Osteoblast (primary cell): ENCODE data around the gene KCNQ1. TPM values are rescaled to one million over a fixed set of nuclear protein-coding genes. Genes with fewer than 3 reads are reported as not detected.

Source experiments
- DNase-seq: peaks from one replicate; pipeline ENCODE4 v3.0.0; 2011; ENCODE audit warnings: low spot score, mixed read lengths; ENCODE audit not compliant: insufficient read length; ENCODE audit errors: missing footprints
- H2AFZ ChIP-seq: 2 replicates; pipeline ENCODE4 v1.6.0; 2011; ENCODE audit warnings: mild to moderate bottlenecking, low read length
- H3K27ac ChIP-seq: 2 replicates; pipeline ENCODE4 v1.5.1; 2011; ENCODE audit warnings: mild to moderate bottlenecking, low read depth, low read length, moderate library complexity
- H3K27me3 ChIP-seq: 2 replicates; pipeline ENCODE4 v1.6.0; 2012; ENCODE audit warnings: mild to moderate bottlenecking, control low read depth, inconsistent platforms, low read length, moderate library complexity; ENCODE audit not compliant: insufficient read depth
- H3K36me3 ChIP-seq: 2 replicates; pipeline ENCODE4 v1.5.1; 2011; ENCODE audit warnings: mild to moderate bottlenecking, low read length, control low read depth, moderate library complexity; ENCODE audit not compliant: insufficient read depth
- H3K4me1 ChIP-seq: 2 replicates; pipeline ENCODE4 v1.5.1; 2011; ENCODE audit warnings: mild to moderate bottlenecking, low read length, control low read depth, moderate library complexity; ENCODE audit not compliant: insufficient read depth
- H3K4me2 ChIP-seq: 2 replicates; pipeline ENCODE4 v1.6.0; 2011; ENCODE audit warnings: mild to moderate bottlenecking, low read length; ENCODE audit not compliant: insufficient read depth
- H3K4me3 ChIP-seq: fragments of 200-600 bp; sonication (generic); 3 replicates; pipeline ENCODE4 v1.5.1; 2012; ENCODE audit warnings: mild to moderate bottlenecking, low read length, inconsistent platforms; ENCODE audit not compliant: insufficient read depth
- H3K79me2 ChIP-seq: 2 replicates; pipeline ENCODE4 v1.6.0; 2012; ENCODE audit warnings: mild to moderate bottlenecking, low read length, control low read depth, inconsistent platforms; ENCODE audit not compliant: insufficient read depth
- H3K9me3 ChIP-seq: 2 replicates; pipeline ENCODE4 v1.5.1; 2011; ENCODE audit warnings: low read depth, low read length, control low read depth
- H4K20me1 ChIP-seq: 2 replicates; pipeline ENCODE4 v1.6.0; 2012; ENCODE audit warnings: mild to moderate bottlenecking, low read length, control low read depth; ENCODE audit not compliant: insufficient read depth
- CTCF ChIP-seq: IDR thresholded peaks from 2 replicates; pipeline ENCODE4 v1.5.1; 2011; ENCODE audit warnings: mild to moderate bottlenecking, low read depth, low read length, moderate library complexity; ENCODE audit errors: extremely low read depth
- total RNA-seq: library from RNA; depleted of rRNA; stranded (reverse); fragments of >200 nt; gene quantifications from 2 replicates; pipeline ENCODE4 v1.2.3, GENCODE V29; 2012

KCNQ1 gene
- total RNA-seq, 1 donor = not detected

- Histone ChIP-seq H3K27me3 (peaks cover 20% of the 10 kb centered on the region), H3K4me1 (peaks cover 2% of the 10 kb centered on the region), H4K20me1 (no peaks in the 10 kb centered on the region), H3K4me3 (no peak overlapping the region), H3K4me2 (no peak overlapping the region), H2AFZ (no peak overlapping the region), H3K36me3 (no peaks in the 10 kb centered on the region), H3K79me2 (no peaks in the 10 kb centered on the region), H3K9me3 (peaks cover 7% of the 10 kb centered on the region), H3K27ac (no peak overlapping the region)
- DNase-seq = peak; percentile 75
- TF ChIP-seq CTCF = no peak
These were observed 368.5 kb downstream of the KCNQ1 start for GRCh38 chr11:2813141-2813908.

- no peak overlapping the region for H2AFZ ChIP-seq
- peaks cover 15% of the 10 kb centered on the region for H3K27me3 ChIP-seq
- no peak overlapping the region for H3K4me2 ChIP-seq
- H3K27ac ChIP-seq = no peak overlapping the region
- peaks cover 7% of the 10 kb centered on the region for H3K9me3 ChIP-seq
- peaks cover 2% of the 10 kb centered on the region for H3K4me1 ChIP-seq
- H3K79me2 ChIP-seq = no peaks in the 10 kb centered on the region
- no peak for DNase-seq
- TF ChIP-seq CTCF = no peak
- no peak overlapping the region for H3K4me3 ChIP-seq
- H4K20me1 ChIP-seq = no peaks in the 10 kb centered on the region
- H3K36me3 ChIP-seq = no peaks in the 10 kb centered on the region
These were observed 369.2 kb downstream of the KCNQ1 start for GRCh38 chr11:2813968-2814367.

DNA sequence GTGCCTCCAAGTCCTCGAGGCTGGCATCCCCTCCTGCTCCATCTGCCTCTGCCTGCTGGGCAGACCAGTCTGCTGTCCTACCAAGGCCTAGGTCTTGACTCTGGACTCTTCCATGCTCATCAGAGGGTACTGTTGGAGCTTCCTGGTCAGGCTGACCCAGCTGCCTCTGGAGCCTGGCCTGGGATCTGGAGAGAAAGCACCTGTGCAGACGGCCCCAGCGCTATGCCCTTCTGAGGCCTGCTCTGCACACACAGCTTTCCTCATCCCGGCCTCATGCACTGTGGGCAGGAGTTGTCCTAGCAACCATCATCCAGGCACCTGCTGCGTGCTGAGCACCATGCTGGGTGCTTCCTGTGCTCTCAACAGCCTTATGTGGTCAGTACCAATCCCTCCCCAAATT is 369.9 kb downstream of the KCNQ1 start:
- H3K36me3 ChIP-seq = no peaks in the 10 kb centered on the region
- TF ChIP-seq CTCF = no peak

GRCh38 chr11:2815762-2816496 is 371.1 kb downstream of the KCNQ1 start:
- Histone ChIP-seq H4K20me1 (no peaks in the 10 kb centered on the region), H3K36me3 (no peaks in the 10 kb centered on the region), H3K27me3 (peaks cover under 1% of the 10 kb centered on the region), H3K4me3 (no peak overlapping the region), H3K79me2 (no peaks in the 10 kb centered on the region), H3K4me2 (no peak overlapping the region), H3K27ac (no peak overlapping the region), H3K4me1 (peaks cover 2% of the 10 kb centered on the region), H2AFZ (no peak overlapping the region), H3K9me3 (peaks cover 10% of the 10 kb centered on the region)
- peak; percentile 59 for DNase-seq
- TF ChIP-seq CTCF = no peak

More for the DNA sequence above, 369.9 kb downstream of the KCNQ1 start:
- no peak for DNase-seq
- Histone ChIP-seq H4K20me1 (no peaks in the 10 kb centered on the region), H2AFZ (no peak overlapping the region), H3K79me2 (no peaks in the 10 kb centered on the region), H3K4me2 (no peak overlapping the region), H3K27me3 (peaks cover 7% of the 10 kb centered on the region), H3K27ac (no peak overlapping the region), H3K4me3 (no peak overlapping the region), H3K9me3 (peaks cover 10% of the 10 kb centered on the region), H3K4me1 (peaks cover 2% of the 10 kb centered on the region)
